HG03280 (cell line): Measurements from ENCODE around the gene PPP1R12B.

ENCODE experiments used
- ATAC-seq: cut with Tn5 transposase; IDR thresholded peaks from one replicate; pipeline ENCODE4 v1.9.1; 2021; ENCODE audit warnings: mild to moderate bottlenecking, moderate library complexity; ENCODE audit not compliant: unreplicated experiment

The PPP1R12B gene

DNA sequence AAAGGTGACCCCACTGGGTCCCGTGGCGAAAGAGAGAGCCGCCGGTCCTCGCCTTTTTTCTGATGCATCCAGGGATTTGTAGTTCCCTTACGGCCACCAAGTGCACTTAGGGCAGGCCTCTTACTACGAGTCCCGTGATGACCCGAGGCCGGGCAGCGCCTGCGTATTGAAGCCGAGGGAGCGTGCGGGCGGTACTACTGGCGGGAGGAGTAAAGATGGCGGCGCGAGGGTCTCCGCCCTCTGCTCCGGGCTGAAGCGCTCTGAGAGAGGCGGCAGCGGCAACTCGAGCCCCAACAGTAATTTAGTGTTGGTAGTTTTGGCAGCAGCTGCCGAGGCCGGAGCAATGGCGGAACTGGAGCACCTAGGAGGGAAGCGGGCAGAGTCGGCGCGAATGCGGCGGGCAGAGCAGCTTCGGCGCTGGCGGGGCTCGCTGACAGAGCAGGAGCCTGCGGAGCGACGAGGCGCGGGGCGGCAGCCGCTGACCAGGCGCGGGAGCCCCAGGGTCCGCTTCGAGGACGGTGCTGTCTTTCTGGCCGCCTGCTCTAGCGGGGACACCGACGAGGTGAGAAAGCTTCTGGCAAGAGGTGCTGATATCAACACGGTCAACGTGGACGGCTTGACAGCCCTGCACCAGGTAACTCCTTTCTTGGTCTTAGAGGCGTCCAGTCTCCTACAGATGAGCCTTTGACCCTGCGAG is at the start of gene PPP1R12B:
TSS of gene PPP1R12B (plus strand) at position 191 of the 697 bp plus-strand sequence. CDS start at position 344, 153 bp downstream.
- peak; percentile 97 for ATAC-seq

- no peak for ATAC-seq
These were observed 46.3 kb upstream of the PPP1R12B start for GRCh38 chr1:202302166-202302565.

GRCh38 chr1:202304375-202304774 is 44.1 kb upstream of the PPP1R12B start:
- ATAC-seq, result no peak

- no peak for ATAC-seq
These were observed 43.3 kb upstream of the PPP1R12B start for GRCh38 chr1:202305168-202305567.

DNA sequence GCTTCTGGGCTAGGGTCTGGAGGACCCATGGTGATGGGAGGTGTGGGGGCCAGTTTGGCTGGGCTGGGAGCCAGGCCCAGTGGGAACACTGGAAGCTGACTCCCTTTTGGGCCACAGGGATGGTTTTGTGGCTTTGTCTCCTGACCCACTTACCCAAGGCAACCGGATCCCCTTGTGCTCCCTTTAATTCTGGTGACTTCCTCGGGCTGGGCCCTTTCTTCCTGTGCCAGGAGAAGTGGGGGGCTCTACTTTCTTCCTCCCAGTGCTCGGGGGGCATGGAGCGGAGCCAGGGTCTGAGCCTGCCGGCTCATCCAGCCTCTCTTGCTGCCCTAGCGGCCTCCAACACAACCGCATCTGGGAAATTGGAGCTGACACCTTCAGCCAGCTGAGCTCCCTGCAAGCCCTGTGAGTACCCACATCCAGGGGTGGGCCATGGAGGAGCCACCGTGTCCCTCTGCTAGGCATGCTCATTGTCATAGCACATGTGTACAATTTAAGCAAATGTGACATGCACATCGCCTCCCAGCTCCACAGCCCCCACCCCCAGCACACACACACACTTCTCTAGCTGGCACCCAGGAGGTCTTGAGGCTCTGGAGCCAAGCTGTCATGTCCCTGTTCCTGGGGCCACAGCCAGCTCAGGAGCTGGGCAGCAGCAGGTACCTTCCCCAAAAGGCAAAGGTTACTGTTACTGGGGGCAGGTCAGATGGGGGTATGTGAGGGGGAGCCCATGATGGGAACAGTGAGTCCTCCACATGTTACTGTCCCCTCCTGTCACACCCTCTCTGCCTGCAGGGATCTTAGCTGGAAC is 41.8 kb upstream of the PPP1R12B start:
- no peak for ATAC-seq

DNA sequence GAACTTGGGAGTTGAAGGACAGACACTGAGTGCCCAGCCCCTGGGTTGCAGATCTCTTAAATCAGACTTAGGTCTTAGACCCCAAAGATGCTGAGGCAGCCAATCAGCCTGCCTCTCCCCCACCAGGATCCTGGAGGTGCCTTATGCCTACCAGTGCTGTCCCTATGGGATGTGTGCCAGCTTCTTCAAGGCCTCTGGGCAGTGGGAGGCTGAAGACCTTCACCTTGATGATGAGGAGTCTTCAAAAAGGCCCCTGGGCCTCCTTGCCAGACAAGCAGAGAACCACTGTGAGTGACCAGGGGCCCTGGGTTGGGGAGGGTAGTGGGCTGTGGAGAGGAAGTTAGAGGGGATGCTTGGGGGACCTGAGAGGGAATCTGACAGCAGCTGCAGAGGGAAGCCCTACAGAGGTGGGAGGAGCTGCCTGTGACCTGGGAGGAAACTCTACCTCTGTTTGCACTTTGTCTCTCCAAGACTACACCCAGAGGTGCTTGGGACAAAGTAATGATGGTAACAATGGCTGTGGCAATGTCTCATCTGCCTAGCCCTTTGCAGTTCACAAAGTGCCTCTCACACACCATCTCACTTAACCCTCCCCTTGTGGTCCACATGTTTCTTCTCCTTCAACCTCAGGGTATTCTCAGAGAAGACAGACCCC is 38.3 kb upstream of the PPP1R12B start:
- no peak for ATAC-seq

- no peak for ATAC-seq
These were observed 37.8 kb upstream of the PPP1R12B start for GRCh38 chr1:202310746-202311145.

DNA sequence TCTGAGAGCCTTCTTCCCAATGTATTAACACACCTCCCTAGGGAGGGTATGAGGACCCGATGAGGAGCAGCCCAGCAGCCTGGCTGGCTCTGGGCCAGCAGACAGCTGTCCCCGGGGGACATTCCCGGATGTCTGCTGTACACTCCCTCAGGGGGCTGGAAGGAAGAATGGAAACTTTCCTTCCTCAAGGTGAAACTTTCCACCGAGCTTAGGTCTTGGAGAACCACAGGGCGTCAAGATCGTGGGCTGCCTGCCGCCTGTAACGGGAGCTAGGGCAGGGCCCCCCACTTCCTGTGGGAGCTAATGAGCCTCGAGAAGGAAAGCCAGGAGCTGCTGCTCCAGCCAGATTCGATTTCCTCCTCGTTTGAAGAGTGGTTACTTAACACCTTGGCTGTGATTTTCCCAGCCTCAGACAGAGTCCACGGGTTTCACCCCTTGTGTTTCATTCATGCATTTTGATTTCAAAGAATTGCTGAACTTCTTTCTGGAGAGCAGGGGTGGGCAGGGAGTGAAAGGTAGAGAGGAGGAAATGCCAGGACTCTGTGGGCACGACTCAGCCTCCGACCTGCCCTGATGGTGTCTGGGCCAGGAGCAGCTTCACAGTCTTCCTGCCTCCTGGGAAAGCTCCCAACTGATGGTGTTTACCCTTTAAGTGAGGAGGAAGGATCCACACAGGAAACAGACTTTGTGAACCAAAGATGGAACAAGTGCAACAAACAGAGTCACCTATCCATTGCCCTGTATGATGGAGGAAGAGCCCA is 36.4 kb upstream of the PPP1R12B start:
- ATAC-seq, result no peak

- no peak for ATAC-seq
These were observed 32.8 kb upstream of the PPP1R12B start for GRCh38 chr1:202315576-202316168.

- no peak for ATAC-seq
These were observed 32.3 kb upstream of the PPP1R12B start for GRCh38 chr1:202316186-202316585.

- ATAC-seq, result no peak
These were observed 30.3 kb upstream of the PPP1R12B start for GRCh38 chr1:202317941-202318925.

GRCh38 chr1:202319381-202320080 is 29.0 kb upstream of the PPP1R12B start:
- no peak for ATAC-seq

- ATAC-seq, result no peak
These were observed 28.5 kb upstream of the PPP1R12B start for GRCh38 chr1:202320081-202320405.

DNA sequence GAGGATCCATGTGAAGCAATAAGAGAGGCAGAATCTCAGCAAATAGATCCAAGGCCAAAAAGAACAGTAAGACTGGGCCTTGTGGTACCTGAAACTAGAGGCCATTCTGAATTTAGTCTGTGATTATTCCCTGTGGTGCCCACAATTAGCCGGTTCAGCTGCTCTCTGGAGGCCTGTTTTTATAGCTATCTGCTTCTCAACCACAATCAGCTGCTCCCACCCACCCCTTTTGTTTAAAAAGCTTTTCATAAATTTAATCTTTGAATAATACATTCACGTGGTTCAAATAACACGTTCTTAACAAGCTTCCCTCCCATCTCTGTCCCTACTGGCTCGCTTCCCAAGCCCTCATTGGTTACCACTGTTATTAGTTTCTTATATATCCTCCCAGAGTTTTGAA is 24.8 kb upstream of the PPP1R12B start:
- no peak for ATAC-seq

GRCh38 chr1:202324646-202325045 is 23.9 kb upstream of the PPP1R12B start:
- ATAC-seq, result no peak

DNA sequence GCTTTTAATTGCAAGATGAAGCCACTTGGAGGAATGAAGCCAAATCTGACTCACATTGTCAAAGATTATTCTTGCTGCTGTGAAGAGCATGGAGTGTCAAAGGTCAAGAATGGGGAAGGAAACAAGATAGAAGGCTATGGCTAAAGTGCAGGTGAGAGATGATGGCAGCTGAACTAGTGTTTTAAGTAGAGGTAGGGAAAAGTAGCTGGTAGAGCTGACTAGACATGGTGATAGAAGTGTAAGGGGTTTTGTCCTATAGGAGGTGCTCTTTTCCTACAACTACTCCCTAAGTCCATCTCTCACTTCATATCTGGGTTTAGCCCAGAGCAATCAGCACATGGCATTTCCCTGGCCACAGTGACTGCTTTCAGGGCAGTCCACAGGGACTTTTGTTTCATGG is 18.6 kb upstream of the PPP1R12B start:
- ATAC-seq, result no peak

- no peak for ATAC-seq
These were observed 14.6 kb upstream of the PPP1R12B start for GRCh38 chr1:202333861-202334260.

DNA sequence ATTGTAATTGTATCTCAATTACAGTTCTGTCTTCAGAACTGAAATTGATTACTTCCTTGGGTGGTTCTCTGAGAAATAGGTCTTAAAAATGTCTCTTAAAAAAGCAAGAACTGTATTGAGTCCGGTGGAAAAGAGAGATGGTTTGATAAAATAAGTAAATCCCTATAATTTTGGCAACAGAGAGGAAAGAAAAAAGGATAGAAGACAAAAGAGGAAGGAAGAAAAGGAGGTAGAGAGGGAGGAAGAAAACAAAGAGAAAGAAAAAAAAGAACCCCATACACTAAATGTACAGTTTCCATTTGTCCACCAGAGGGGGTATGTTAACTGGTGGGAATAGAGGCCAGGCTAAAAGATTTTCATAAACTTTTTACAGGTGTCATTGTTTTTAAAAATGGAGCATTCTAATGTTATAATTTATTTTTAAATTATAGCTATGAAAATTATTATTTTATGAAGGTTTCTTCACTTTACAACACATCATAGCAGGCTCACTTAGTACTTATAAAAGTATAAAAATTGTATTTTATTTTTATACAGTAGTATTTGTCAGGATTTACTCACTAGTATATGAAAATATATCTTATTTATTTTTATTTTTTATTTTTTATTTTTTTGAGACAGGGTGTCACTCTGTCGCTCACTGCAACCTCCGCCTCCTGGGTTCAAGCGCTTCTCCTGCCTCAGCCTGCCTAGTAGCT is 4.7 kb upstream of the PPP1R12B start:
- no peak for ATAC-seq
